GM12878 (cell line): ENCODE data around the gene BMERB1. TPM values are rescaled to one million over a fixed set of nuclear protein-coding genes. Genes with fewer than 3 reads are reported as not detected.

Source experiments
- ATAC-seq: fragments of 200-7000 bp; cut with Tn5 transposase; 3 replicates; pipeline ENCODE4 v1.9.1; 2020; ENCODE audit warnings: mild to moderate bottlenecking, moderate library complexity
- BruUV-seq: library from RNA; stranded (reverse); fragments of 400-500 nt; replicated peaks from 2 replicates; lab custom pipeline; 2021; lab: Mats Ljungman, UMichigan
- CTCF ChIA-PET: fragments of 300-600 bp; sonication (Branson Sonifier 250); formaldehyde crosslinking; extraction: SDS; loops from one replicate; lab custom pipeline; 2021; ENCODE audit warnings: inconsistent platforms; lab: Yijun Ruan, JAX
- POLR2A ChIA-PET: fragments of 350-600 bp; formaldehyde crosslinking; extraction: SDS; loops from one replicate; lab custom pipeline; 2021; ENCODE audit warnings: inconsistent platforms; lab: Charles Lee
- RAD21 ChIA-PET: fragments of 300-600 bp; sonication (Branson Sonifier 250); formaldehyde crosslinking; loops from one replicate; lab custom pipeline; 2023; ENCODE audit warnings: antibody characterized with exemption; ENCODE audit not compliant: unreplicated experiment; lab: Charles Lee
- SMC1A ChIA-PET: fragments of 300-600 bp; sonication (Branson Sonifier 250); formaldehyde crosslinking; loops from one replicate; lab custom pipeline; 2023; ENCODE audit not compliant: unreplicated experiment, uncharacterized antibody; lab: Charles Lee
- DNase-seq: peaks from one replicate; pipeline ENCODE4 v3.0.0-alpha.2; 2011; ENCODE audit warnings: low read depth, low spot score
- FAIRE-seq: peaks from 3 replicates; lab custom pipeline; 2011; peaks lifted over from hg19 to GRCh38; lab: Jason Lieb, UNC
- H2AFZ ChIP-seq: 2 replicates; pipeline ENCODE4 v1.6.0; 2011; ENCODE audit warnings: low read depth, low read length, control low read depth; ENCODE audit not compliant: control insufficient read depth
- H3K27ac ChIP-seq: 2 replicates; pipeline ENCODE4 v1.5.1; 2011; ENCODE audit warnings: control low read depth; ENCODE audit not compliant: control insufficient read depth, insufficient read depth
- H3K27me3 ChIP-seq, 2 experiments: replicated peaks in 1 of 2; 2 replicates each; pipeline versions ENCODE4 v1.6.0 to v1.6.1; 2011; ENCODE audit warnings: low read length in 1 of 2; ENCODE audit not compliant: control insufficient read depth in 2 of 2, insufficient read depth in 2 of 2
- H3K36me3 ChIP-seq, 2 experiments: 2 replicates each; pipeline ENCODE4 v1.5.1; 2011; ENCODE audit warnings: low read length in 1 of 2; ENCODE audit not compliant: control insufficient read depth in 2 of 2, insufficient read depth in 2 of 2
- H3K4me1 ChIP-seq: 2 replicates; pipeline ENCODE4 v1.6.1; 2011; ENCODE audit warnings: mild to moderate bottlenecking, low read length, moderate library complexity, mixed read lengths; ENCODE audit not compliant: control insufficient read depth, insufficient read depth
- H3K4me2 ChIP-seq: 2 replicates; pipeline ENCODE4 v1.6.0; 2011; ENCODE audit warnings: control low read depth; ENCODE audit not compliant: control insufficient read depth, insufficient read depth
- H3K4me3 ChIP-seq: fragments of 200-600 bp; sonication (generic); 2 replicates; pipeline ENCODE4 v1.5.1; 2016
- H3K79me2 ChIP-seq: 2 replicates; pipeline ENCODE4 v1.6.0; 2011; ENCODE audit warnings: low read length; ENCODE audit not compliant: control insufficient read depth, insufficient read depth
- H3K9ac ChIP-seq: 2 replicates; pipeline ENCODE4 v1.8.0; 2011; ENCODE audit warnings: low read length, control low read depth, mixed read lengths; ENCODE audit not compliant: control insufficient read depth, insufficient read depth
- H3K9me3 ChIP-seq: replicated peaks from 3 replicates; pipeline ENCODE4 v1.5.1; 2011; ENCODE audit warnings: mild to moderate bottlenecking, low read length; ENCODE audit not compliant: control insufficient read depth, insufficient read depth
- H4K20me1 ChIP-seq: 2 replicates; pipeline ENCODE4 v1.6.0; 2011; ENCODE audit not compliant: control insufficient read depth, insufficient read depth
- EP300 ChIP-seq, 2 experiments: fragments of 150-350 bp in 1 of 2; IDR thresholded peaks; 2 replicates each; pipeline ENCODE4 v1.6.1; 2011 to 2012; ENCODE audit warnings: low read depth in 2 of 2, low read length in 2 of 2, borderline replicate concordance in 1 of 2, improper control_type of control experiment in 1 of 2, inconsistent platforms in 1 of 2; ENCODE audit not compliant: control insufficient read depth in 1 of 2
- FOXK2 ChIP-seq: fragments of 450-650 bp; IDR thresholded peaks from 2 replicates; pipeline ENCODE4 v1.6.1; 2017; ENCODE audit warnings: mild to moderate bottlenecking, moderate library complexity
- JUND ChIP-seq: IDR thresholded peaks from 2 replicates; pipeline ENCODE4 v1.6.1; 2012; ENCODE audit warnings: low read depth, mild to moderate bottlenecking, low read length, improper control_type of control experiment, moderate library complexity
- NFYB ChIP-seq: IDR thresholded peaks from 2 replicates; pipeline ENCODE4 v1.6.1; 2011; ENCODE audit warnings: low read depth, mild to moderate bottlenecking, low read length, improper control_type of control experiment, moderate library complexity; ENCODE audit not compliant: insufficient read depth
- NRF1 ChIP-seq: conservative IDR thresholded peaks from 2 replicates; pipeline ENCODE4 v1.6.1; 2011; ENCODE audit warnings: mild to moderate bottlenecking, low read depth, low read length, improper control_type of control experiment
- SRF ChIP-seq, 2 experiments: IDR thresholded peaks; 2 replicates each; pipeline ENCODE4 v1.6.1; 2011; ENCODE audit warnings: low read depth in 2 of 2, low read length in 2 of 2, mild to moderate bottlenecking in 1 of 2, moderate library complexity in 1 of 2
- YBX1 ChIP-seq: fragments of 450-650 bp; IDR thresholded peaks from 2 replicates; pipeline ENCODE4 v1.6.1; 2016; ENCODE audit warnings: antibody characterized with exemption
- ZNF384 ChIP-seq: IDR thresholded peaks from 2 replicates; pipeline ENCODE4 v1.6.1; 2012; ENCODE audit warnings: low read depth, mild to moderate bottlenecking, low read length, improper control_type of control experiment, borderline replicate concordance
- ZNF622 ChIP-seq: fragments of 450-650 bp; IDR thresholded peaks from 2 replicates; pipeline ENCODE4 v1.6.1; 2017; ENCODE audit warnings: mild to moderate bottlenecking, inconsistent platforms
- WGBS: methylation state at CpG from one replicate; pipeline ENCODE4 v1.1.6; 2016; ENCODE audit warnings: low lambda C conversion rate; ENCODE audit not compliant: insufficient replicate concordance, insufficient coverage; ENCODE audit errors: missing lambda C conversion rate; 5-methylcytosine and 5-hydroxymethylcytosine counted together
- in situ Hi-C: fragments of 300-500 bp; cut with MboI; formaldehyde crosslinking; loops from 9 replicates; pipeline ENCODE4 v1.14.3; 2018; ENCODE audit warnings: mixed read lengths
- intact Hi-C: fragments of 100-400 bp; cut with micrococcal nuclease; formaldehyde crosslinking; loops from one replicate; pipeline ENCODE4 v1.14.2; 2022; ENCODE audit not compliant: unreplicated experiment
- polyA plus RNA-seq, 11 experiments: library from polyadenylated mRNA; depleted of rRNA in 4 of 11; unstranded in 6 of 11; stranded (reverse) in 5 of 11; fragments of >200 nt; fragmentation: Nextera tagmentation in 4 of 11; fragmentation: Illumina TruSeq in 1 of 11; extraction: Ambion mirVana in 4 of 11; extraction: Trizol in 1 of 11; gene quantifications; 1 replicate in 1 of 11; 2 replicates in 10 of 11; pipeline versions ENCODE4 v1.2.1 to v1.2.3, GENCODE V29; 2011 to 2016; ENCODE audit warnings: inconsistent platforms in 2 of 11, missing spikeins in 2 of 11, low read depth in 1 of 11
- total RNA-seq, 4 experiments: library from RNA; depleted of rRNA in 3 of 4; stranded (reverse); fragments of >200 nt in 3 of 4; fragmentation: Illumina TruSeq in 1 of 4; extraction: Trizol in 1 of 4; gene quantifications; 2 replicates each; pipeline versions ENCODE4 v1.2.1 to v1.2.3, GENCODE V29; 2013 to 2021
- TF ChIP-seq, protein P1 (sequence below): fragments of 150-350 bp; IDR thresholded peaks from 2 replicates; pipeline ENCODE4 v1.6.1; 2014; ENCODE audit warnings: mild to moderate bottlenecking, low read depth, low read length

Gene BMERB1
- total and polyA plus RNA-seq, 10 of the 15 experiments (the other 5 are each of a cell fraction or from before 2014, with no cell fraction given): 0.05 to 0.68 (median 0.34) TPM

DNA sequence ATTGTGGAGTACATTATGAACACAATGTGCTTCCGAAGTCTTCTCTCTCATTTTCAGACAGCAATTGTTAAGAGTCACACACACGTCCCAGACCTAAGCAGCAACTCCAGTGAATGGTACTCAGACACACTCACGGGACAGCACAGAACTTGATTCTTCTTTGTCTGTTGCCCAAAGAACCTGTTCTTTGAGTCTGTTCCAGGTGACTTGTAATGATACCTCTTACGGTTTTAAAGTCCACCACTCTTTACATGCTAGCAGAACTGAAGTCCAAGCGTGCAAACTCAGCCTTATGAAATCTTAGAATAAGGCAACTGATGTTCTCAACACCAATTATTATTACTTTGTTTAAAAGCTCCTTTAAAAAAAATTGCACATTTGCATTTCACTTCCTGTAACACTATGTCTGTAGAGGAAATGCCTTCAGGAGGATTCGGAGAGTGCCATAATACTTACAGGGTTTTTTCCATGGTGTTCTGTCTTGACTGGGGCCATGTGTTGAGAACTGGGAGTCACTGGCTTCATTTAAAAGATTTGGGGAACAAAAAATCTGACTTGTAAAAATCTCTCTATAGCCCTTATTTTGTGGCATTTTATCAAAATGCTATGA is 160.4 kb downstream of the BMERB1 start:
- POLR2A ChIA-PET: no interaction called here
- no peak for FAIRE-seq

More for the DNA sequence above, 160.4 kb downstream of the BMERB1 start:
- in situ Hi-C loops: no loop called here
- RAD21 ChIA-PET: no interaction called here
- Histone ChIP-seq H3K9ac (no peak overlapping the region), H3K4me2 (no peak overlapping the region), H3K4me1 (peaks cover 6% of the 10 kb centered on the region), H3K4me3 (no peak overlapping the region), H3K27me3 (no peaks in the 10 kb centered on the region), H3K9me3 (no peaks in the 10 kb centered on the region), H4K20me1 (no peaks in the 10 kb centered on the region), H3K27ac (no peak overlapping the region), H3K36me3 (peaks cover 14 to 31% of the 10 kb centered on the region in 2 experiments), H3K79me2 (no peaks in the 10 kb centered on the region), H2AFZ (no peak overlapping the region)
- ATAC-seq (no peak), DNase-seq (no peak)
- 87% methylated on average over 6 of the region's 6 CpGs for WGBS
- CTCF ChIA-PET: interaction anchor here (1.2 kb wide), 1 partner anchor 67 kb away, joined by 3 read pairs; no protein-coding TSS in a partner anchor
- no TSS peak for BruUV-seq
- TF ChIP-seq SRF (IDR thresholded peaks at IDR 0.05; ENCODE audit: low read depth in 2 of 2, low read length in 2 of 2) (no peak), JUND (no peak), FOXK2 (no peak), NRF1 (no peak), YBX1 (no peak), NFYB (no peak), ZNF384 (no peak), ZNF622 (no peak), EP300 (IDR thresholded peaks at IDR 0.05; ENCODE audit: borderline replicate concordance in 1 of 2, control insufficient read depth in 1 of 2, low read depth in 2 of 2, low read length in 2 of 2) (no peak)
- TF ChIP-seq, protein P1, sequence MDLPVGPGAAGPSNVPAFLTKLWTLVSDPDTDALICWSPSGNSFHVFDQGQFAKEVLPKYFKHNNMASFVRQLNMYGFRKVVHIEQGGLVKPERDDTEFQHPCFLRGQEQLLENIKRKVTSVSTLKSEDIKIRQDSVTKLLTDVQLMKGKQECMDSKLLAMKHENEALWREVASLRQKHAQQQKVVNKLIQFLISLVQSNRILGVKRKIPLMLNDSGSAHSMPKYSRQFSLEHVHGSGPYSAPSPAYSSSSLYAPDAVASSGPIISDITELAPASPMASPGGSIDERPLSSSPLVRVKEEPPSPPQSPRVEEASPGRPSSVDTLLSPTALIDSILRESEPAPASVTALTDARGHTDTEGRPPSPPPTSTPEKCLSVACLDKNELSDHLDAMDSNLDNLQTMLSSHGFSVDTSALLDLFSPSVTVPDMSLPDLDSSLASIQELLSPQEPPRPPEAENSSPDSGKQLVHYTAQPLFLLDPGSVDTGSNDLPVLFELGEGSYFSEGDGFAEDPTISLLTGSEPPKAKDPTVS: no peak
- SMC1A ChIA-PET: no interaction called here
- intact Hi-C loops: no loop called here
